ENCODE results near the gene FAM228B. TPM values are rescaled to one million over a fixed set of nuclear protein-coding genes. Genes with fewer than 3 reads are reported as not detected.

Gene FAM228B
- total RNA-seq, result 17.9 and 21.4 TPM in 2 replicates

DNA sequence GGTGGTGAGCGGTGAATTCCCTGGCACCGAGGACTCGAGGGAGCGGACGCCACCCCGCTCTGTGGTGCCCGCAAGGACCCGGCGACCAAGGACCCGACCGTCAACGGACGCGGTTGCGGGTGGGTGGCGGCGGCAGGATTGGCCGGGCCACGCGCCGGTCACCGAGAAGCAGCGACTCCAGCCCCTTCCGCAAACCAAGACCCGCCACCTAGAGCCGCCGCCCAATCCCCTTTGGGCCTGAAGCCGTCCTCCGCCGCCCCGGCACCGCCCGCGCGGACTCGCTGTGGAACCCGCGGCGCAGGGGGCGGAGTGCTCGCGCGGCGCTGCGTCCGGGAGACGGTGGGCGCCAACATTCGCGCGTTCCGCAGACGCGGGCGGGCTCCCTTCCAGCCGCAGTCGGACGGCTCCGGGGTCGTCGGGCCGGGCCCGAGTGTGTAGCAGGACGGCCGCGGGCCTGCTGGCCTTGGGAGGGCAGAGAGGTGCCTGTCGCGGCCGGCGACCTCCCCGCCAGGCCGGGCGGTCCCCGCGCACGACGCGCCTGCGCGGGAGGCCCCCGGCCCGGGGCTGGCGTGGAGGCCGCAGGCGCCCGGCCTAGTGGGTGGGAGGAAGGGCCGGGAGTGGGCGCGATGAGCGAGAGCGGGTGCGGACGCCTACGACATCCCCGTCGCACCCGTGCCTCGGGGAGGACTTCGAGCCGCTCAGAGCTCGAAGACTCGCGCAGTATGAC lies at the start of gene FAM228B, which contains the start of gene PFN4:
FAM228B (plus strand) TSS at position 275 of the 727 bp plus-strand sequence. CDS start 893 bp downstream, outside the sequence.
PFN4 (minus strand) TSS at position 140 of the 727 bp plus-strand sequence. CDS start 799 bp downstream, outside the sequence.

DNA sequence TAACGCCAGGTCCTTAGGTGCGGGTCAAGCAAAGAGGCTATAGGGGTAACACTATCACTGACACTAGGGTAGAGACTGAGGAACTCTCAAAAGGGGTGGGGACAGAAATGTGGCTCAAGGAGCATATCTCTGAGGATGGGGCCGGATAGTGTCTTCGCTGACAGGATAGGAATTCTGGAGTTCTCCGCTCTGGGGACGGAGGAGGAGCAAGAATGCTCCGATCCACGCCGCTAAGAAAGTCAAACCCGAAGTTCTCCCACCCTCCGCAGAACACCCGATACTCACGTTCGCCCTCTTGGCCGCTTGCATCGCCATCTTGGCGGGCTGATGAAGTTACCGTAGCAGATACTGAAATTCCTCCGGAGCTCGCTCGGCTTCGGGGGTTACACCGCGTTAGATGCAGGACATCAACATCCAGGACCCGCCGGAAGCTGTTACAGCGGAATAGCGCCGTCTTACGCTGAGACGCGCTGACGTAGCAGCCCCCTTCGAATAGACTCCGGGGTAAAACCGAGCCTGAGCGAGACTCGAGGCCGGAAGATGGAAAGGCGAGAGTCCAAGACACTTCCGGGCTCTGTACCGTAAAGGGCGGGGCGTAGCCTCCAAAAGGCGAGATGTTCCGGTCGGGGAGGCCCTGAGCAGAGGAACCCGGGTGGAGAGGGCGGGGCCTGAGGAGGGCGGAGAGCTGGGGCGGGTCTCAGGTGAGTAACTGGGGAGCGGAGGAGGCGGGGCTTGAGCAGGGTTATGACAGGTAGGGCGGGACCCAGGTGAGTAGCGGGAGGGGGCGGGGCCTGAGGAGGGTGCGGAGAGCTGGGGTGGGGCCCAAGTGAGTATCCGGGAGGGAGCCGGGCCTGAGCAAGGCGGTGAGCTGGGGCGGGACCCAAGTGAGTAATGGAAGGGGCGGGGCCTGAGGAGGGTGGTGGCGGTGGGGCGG lies 47.1 kb upstream of the FAM228B start, which contains the start of gene SF3B6:
SF3B6 (minus strand) TSS at position 412 of the 934 bp plus-strand sequence; CDS start at position 315, 97 bp downstream.

DNA sequence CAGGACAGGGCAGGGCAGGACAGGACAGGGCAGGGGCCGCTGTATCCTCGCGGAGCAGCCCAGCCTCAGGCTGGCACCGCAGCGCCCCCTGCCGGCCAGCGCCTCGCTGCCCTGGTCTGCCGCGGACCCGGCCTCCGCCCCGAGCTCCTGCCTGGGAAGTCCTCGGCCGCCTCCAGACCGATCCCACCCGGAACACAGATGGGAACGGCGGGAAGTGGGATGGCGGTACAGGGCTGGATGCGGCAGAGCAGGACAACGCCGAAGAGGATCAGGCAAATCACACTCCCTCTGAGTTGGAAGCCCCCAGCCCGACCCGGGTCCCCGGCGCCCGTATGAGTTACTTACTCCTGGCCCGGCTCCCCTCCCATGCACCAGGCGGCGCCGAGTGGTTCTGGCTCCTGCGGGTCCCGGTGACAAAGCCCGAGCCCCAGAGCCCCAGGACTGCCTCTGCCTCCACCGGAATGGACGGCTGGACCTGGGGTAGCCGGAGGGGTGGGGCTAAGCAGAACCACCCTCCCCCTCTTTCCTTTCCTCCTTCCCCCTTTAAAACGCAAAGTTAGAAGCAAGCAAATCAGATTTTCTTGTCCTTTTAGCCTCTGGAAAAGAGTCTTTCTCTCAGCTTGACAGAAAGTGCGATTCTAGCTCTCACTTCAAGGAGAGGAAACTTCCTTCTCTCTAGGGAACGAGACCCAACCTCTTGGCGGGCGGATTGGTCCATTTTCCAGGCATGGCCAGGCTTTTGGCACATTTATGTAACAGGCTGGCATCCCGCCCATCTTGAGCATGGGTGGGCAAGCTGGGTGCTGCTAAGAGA lies 38.7 kb upstream of the FAM228B start, which contains the start of gene TP53I3:
TP53I3 (minus strand) TSS at position 449 of the 814 bp plus-strand sequence. CDS start 508 bp downstream, outside the sequence.

DNA sequence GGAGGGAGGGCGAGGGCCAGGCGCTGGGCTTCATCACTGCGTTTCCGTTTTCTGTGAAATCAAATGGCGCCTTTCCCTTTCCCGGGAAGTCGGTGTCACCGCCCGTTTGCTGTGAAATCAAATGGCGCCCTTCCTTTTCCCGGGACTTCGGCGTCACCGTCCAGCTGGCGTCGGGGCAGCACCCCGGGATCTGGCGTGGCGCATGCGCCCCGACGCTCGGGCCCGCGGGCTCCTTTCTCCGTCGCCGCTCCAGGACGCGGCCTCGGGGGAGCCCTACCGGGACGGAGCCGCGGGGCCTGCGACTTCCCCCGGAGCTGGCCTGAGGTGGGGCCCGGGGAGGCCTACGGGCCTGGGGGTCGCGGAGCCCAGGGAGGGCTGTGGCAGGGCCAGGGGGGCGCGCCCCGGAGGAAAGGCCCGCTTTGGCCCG lies 51.6 kb downstream of the FAM228B start, which contains the start of gene FAM228A:
FAM228A (plus strand) TSS at position 203 of the 427 bp plus-strand sequence. CDS start 428 bp downstream, outside the sequence.

Other genes with a start within 250 kb of the FAM228B start
- 22.2 and 22.9 TPM in 2 replicates for gene ATAD2B, start 196.3 kb upstream of the FAM228B start, total RNA-seq
- 17.1 and 19.5 TPM in 2 replicates for gene UBXN2A, start 183.0 kb upstream of the FAM228B start, total RNA-seq
- 0.13 TPM in 1 of 2 replicates, not detected in the other for gene MFSD2B, start 113.4 kb upstream of the FAM228B start, total RNA-seq
- gene WDCP, start 76.1 kb upstream of the FAM228B start, total RNA-seq, result 10.1 and 14.8 TPM in 2 replicates
- 3.5 and 4.1 TPM in 2 replicates for gene FKBP1B, start 73.7 kb upstream of the FAM228B start, total RNA-seq
- 121 and 138 TPM in 2 replicates for gene SF3B6, start 47.1 kb upstream of the FAM228B start, total RNA-seq
- gene TP53I3, start 38.6 kb upstream of the FAM228B start, total RNA-seq, result 20.9 and 23.8 TPM in 2 replicates
- gene PFN4, start 135 bp upstream of the FAM228B start, total RNA-seq, result 0.52 and 0.65 TPM in 2 replicates
- gene FAM228A, start 51.6 kb downstream of the FAM228B start, total RNA-seq, result 0.43 and 0.65 TPM in 2 replicates
- gene ITSN2, start 237.1 kb downstream of the FAM228B start, total RNA-seq, result 43.6 and 44.8 TPM in 2 replicates

Data from articular chondrocyte of knee joint (primary cell).